Hypothalamus (tissue), 51 donors: Measurements from ENCODE around the gene IPO13.
A peak's percentile ranks its signal among the peaks of the same experiment; 100 is the strongest.

ENCODE experiments used
- DNase-seq, 51 donors: peaks; one replicate each; lab custom pipeline; 2025; lab: John Stamatoyannopoulos, UW

The IPO13 gene

DNA sequence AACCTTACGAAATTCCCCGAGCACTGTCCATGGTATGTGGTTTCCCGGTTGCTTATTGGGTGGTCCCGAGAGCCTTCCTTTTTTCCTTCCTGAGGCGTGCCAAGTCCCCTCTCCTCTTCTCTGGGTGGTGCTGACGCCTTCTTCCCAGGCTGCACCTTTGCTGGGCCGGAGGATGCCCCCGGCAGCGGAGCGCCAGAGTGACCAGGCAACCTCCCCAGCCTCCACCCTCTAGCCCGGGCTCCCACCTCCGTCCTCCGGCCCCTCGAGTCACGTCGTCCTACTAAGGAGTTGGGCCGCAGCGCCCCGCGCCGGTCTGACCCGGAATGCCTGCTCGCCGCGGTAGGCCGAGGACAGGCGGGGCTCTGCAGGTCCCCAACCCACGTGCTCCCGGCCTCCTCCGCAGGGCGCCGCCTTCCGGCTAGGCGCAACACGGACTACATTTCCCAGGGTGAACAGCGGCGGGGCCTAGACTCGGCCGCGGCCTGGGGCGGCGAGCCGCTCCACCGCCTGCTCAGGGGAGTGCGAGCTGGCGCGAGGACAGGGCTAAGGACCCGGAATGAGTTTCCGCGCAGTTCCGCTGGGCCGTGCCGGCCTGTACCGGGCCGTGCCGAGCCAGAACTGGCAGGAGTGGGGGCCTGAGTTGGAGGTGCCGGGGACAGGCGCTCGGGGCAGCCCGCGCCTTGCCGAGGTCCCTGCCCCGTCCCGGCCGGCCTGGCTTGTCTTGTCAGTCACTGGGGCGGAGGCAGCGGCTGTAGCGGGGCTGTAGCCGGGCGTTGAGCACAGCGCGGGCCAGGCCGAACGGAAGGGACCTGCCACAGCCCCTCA is at the start of gene IPO13:
Gene IPO13, plus strand, starts transcription at position 715 of the 825 bp plus-strand sequence. CDS start 651 bp downstream, outside the sequence.
- DNase-seq: peak; percentile 58 to 99 (median 96)

- DNase-seq: no peak
Measured at GRCh38 chr1:43898981-43899380, 47.8 kb upstream of the IPO13 start.

GRCh38 chr1:43900386-43900785 is 46.4 kb upstream of the IPO13 start:
- no peak for DNase-seq

DNA sequence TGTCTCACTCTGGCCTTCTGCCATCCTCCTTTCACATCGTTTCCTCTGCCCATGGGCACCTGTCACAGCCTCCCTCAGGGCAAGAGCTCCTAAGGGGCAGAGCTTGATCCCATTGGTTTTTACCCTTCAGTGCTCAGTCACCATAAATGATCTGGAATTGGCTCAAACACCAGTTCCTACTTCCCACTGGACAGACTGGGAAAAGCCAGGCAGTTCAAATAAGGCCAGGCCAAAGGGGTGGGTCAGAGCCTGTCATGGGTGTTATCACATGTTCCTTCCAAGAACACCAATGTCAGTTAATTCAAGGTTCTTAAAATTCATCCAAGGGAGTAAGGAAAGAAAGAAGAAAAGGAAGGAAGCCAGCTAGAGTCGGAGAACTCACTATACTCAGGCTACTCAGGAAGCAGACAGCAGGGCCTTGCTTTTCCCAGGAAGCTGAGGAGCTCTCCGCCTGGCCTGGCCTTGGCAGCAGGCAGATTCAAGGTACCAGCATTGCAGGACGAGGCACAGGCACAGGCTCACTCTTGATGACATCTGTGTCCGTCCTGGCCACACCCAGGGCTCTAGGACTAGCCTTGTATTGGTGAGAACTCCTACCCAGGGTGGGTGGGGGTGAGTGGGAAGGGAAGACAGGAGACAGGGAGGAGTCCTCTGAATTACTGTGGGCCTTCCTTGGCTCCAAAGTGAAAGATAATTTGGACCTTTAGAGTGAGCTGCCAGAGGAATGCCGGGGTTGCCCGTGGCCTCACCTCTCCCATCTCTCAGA is 45.4 kb upstream of the IPO13 start:
- DNase-seq: no peak

DNA sequence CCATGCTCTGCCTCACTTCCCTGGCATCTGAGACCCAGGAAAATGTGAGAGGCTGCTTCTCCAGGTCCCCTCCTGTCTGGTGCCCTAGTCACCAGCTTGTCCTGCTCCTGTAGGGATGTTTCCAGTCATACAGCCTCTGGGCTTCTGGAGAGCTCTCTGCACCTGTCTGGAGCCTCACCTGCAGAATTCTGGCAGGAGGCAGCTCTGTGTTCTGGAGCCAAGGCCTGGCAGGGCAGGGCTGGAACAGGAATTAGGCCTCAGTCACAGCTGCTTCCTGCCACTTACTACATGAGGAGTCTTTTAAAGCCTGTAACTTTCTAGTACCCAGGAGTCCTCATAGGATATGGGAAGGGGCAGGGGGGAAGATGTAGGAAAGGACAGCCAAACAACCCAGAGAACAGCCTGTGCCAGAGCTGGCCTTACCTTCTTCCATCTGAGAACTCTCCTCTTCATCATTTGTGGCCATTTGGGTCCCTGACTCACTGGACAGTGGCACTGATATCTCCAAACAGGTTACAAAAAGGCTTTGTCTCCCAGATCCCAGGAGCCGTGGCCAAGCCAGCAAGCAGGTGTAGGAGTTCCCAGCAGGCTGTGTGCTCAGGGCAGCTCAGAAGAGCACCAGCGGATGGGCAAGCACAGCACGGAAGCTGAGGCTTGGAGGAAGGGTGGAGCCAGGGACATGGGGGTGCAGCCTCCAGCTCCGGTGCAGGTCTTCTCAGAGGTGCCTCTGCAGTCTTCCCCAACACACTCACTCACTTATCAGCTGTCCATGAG is 44.5 kb upstream of the IPO13 start:
- DNase-seq: no peak

DNA sequence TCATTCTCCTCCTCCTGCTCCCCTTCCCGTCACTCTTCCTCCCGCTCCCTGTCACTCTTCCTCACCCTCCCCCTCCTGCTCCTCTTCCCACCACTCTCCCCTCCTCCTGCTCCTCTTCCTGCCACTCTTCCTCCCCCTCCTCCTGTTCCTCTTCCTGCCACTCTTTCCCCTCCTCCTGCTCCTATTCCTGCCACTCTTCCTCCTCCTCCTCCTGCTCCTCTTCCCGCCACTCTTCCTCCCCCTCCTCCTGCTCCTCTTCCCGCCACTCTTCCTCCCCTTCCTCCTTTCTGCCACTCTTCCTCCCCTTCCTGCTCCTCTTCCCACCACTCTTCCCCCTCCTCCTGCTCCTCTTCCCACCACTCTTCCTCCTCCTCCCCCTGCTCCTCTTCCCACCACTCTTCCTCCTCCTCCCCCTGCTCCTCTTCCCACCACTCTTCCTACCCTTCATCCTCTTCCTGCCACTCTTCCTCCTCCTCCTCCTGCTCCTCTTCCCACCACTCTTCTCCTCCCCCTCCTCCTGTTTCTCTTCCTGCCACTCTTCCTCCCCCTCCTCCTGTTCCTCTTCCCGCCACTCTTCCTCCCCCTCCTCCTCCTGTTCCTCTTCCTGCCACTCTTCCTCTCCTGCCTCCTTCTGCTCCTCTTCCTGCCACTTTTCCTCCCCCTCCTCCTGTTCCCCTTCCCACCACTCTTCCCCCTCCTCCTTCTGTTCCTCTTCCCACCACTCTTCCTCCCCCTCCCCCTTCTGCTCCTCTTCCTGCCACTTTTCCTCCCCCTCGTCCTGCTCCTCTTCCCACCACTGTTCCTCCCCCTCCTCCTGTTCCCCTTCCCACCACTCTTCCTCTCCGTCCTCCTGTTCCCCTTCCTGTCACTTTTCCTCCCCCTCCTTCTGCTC is 41.8 kb upstream of the IPO13 start:
- no peak for DNase-seq

DNA sequence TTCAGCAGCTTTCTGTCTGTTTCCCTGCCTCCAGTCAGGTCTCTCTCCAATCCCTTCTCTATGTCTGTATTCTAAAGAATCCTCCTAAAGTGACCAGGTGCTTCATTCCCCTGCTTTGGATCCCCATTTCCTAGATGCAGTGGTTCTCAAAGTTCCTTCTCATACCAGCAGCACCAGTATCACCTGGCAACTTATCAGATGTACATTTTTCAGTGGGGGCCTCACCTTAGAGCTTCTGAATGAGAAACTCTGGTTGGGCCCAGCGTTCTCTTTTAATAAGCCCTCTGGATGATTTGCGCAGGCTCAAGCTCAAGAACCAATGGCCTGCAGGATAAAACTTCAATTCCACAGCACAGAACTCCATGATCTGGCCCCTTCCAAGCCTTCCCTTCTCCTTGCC is 38.5 kb upstream of the IPO13 start:
- DNase-seq: no peak

GRCh38 chr1:43908858-43909257 is 37.9 kb upstream of the IPO13 start:
- DNase-seq: no peak

DNA sequence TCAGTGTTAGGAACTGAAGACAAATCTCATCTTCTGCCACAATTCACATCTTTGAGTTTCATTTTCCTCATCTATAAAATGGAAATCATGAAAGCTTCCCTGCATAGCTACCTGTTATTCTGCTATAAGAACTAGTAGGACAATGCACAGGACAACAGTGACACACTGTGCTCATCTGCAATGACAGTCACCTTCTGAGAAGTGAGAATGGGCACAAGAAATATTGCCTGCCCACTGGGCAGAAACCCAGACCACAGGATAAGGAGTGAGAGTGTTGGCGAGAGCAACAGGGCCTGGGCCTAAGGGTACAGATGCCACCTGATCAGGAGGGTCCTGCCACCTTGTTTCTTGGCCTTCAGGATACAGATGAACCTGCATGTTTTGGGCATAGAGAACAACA is 36.4 kb upstream of the IPO13 start:
- no peak for DNase-seq

- DNase-seq: no peak
Measured at GRCh38 chr1:43912607-43913006, 34.1 kb upstream of the IPO13 start.

DNA sequence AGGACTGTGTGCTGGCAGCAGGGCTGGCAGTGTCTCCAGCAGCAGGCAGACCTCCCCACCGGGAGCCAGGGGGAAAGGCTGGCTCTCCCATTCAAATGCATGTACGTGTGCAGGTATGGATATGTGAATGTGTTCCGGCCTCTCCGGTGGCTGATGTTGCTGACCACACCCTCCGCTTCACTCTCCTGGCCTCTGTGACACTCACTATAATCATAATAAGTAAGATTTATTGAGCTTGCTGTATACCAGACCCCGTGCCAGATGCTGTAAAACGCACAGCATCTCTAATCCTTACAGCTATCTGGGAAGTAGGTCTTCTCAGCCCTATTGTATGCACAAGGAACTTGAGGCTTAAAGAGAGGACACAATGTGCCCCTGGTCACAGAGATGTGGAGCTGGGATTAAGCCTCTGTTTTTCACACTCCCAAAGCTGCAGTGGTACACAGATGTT is 33.7 kb upstream of the IPO13 start:
- DNase-seq: no peak

- no peak for DNase-seq
Measured at GRCh38 chr1:43913666-43914360, 32.9 kb upstream of the IPO13 start.

GRCh38 chr1:43914576-43915525 is 31.9 kb upstream of the IPO13 start:
- no peak for DNase-seq

GRCh38 chr1:43919906-43920305 is 26.8 kb upstream of the IPO13 start:
- DNase-seq: no peak

GRCh38 chr1:43921022-43921421 is 25.7 kb upstream of the IPO13 start:
- DNase-seq: no peak

GRCh38 chr1:43924516-43924915 is 22.2 kb upstream of the IPO13 start:
- DNase-seq: no peak

DNA sequence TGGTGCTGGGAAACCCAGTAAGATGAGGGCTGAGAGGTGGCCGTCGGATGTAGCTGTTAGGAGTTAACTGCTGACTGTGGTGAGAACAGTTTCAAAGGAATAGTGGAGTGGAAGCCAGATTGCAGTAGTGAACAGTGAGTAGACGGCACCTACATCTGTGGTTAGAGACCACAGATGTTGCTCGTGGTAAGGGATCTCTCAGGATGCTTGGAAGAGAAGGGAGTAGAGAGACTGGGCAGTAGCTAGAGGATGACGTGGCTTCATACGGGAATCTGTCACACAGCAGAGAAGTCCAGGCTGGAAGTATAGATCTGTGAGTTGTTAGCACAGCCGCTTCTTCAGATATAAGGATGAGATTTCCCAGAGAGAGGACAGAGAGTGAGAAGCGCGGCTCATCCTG is 20.9 kb upstream of the IPO13 start:
- DNase-seq: no peak
